Stimulated activated CD8-positive, alpha-beta memory T cell treated with anti-CD3 and anti-CD28 coated beads, Interleukin-7, amount 100 ng/mL, for 48 hours (primary cell): ENCODE measurements around the gene GUCD1.
"Not testable (repeated sequence)": the region's sequence is repeated elsewhere in the genome, so short reads cannot be mapped to it uniquely, and the experiment has no call there.

Experiments used
- DNase-seq, 2 donors: peaks; one replicate each; pipeline ENCODE4 v3.0.0-alpha.2; 2020; ENCODE audit warnings: low read depth in 1 of 2; ENCODE audit errors: extremely low read depth in 1 of 2

The GUCD1 gene

GRCh38 chr22:24554313-24555164, at the start of gene GUCD1:
Gene GUCD1, minus strand, starts transcription at chr22:24555138. Its CDS starts 147 bp downstream, at chr22:24554991.
- peak; percentile 4 to 8 for DNase-seq

- not testable (repeated sequence) for DNase-seq
These were observed 49.1 kb upstream of the GUCD1 start for GRCh38 chr22:24603770-24604629.

DNA sequence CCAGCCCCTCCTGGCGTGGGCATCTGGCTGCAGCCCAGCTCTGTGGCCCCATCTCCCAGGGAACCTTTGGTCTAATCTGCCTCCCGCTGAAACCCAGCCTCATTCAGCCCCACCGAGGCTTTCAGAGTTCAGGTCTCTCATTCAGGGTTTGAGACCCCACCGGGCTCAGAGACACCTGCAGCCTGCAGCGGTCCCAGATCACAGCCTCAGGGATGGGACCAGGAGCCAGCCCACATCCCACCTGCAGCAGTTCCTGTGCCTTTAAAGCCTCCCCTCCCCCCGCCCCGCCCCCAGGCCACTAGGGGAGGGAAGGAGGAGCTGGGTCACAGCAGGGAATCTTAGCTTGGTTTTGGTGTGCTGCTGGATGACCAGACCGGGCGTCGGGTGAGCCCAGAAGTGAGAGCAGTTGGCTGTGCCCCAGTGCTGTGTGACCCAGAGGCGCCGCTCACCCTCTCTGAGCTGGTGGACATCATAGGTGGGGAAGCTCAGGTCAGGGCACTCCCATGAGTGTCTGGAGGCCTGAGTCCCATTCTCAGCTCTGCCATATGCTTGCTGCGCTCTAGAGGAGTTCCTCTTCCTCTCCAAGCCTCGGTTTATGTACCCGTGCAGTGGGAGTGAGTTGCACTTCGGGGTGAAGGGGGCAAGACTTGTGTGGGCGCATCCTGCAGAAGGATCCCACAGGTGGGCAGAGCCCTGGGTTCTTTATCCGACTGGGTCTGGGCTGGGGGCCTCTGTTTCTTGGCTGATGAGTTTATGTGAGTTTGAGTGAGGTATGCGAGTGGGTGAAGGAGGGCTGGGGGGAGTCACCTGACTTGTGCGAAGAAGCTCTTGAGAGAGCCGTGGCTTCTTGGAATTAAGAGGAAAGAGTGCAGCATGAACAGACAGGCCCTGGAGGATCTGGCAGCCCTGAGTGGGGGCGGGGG, 48.2 kb upstream of the GUCD1 start, which contains the start of gene GGT1:
TSS of gene GGT1 (plus strand) at position 347 of the 923 bp plus-strand sequence. CDS start 7,889 bp downstream, outside the sequence.
- DNase-seq: not testable (repeated sequence)

DNA sequence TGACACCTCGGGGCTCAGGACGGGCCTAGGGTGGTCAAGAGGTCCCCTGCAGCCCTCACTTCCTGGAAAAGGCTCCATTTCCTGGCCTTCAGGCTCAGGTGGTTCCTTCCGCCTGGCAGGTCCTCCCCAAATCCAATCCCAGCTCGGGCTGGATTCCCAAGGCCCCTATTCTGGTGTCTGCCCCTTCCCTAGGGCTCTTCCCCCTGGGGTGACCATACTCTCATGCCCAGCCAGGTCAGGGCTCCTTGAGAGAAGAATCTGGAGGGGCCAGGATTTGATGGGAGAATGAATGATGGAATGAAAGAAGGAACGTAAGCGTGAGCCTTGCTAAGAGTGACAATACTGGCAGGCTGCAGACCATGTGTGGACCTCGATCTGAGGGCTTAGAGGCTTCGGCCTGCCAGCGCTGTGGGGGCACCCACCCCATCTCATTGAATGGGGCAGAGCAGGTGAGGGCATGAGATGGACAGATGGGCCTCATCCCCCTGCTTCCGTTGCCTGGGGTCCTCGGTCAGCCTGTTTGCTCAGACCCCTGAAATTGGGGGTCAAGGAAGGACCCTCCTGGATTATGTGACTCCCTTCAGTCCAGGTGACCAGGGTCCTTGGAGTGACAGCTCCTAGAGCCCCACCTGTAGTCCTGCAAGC, 47.3 kb upstream of the GUCD1 start:
- DNase-seq: not testable (repeated sequence)

- no peak for DNase-seq
These were observed 46.5 kb upstream of the GUCD1 start for GRCh38 chr22:24601217-24602104.

- DNase-seq: not testable (repeated sequence)
These were observed 45.2 kb upstream of the GUCD1 start for GRCh38 chr22:24599958-24600715.

GRCh38 chr22:24599514-24599913, 44.6 kb upstream of the GUCD1 start:
- DNase-seq: no peak

- DNase-seq: not testable (repeated sequence)
These were observed 42.1 kb upstream of the GUCD1 start for GRCh38 chr22:24597076-24597475.

- no peak for DNase-seq
These were observed 40.9 kb upstream of the GUCD1 start for GRCh38 chr22:24595863-24596262.

- no peak for DNase-seq
These were observed 40.3 kb upstream of the GUCD1 start for GRCh38 chr22:24595228-24595627.

GRCh38 chr22:24594569-24595120, 39.7 kb upstream of the GUCD1 start:
- DNase-seq: no peak

DNA sequence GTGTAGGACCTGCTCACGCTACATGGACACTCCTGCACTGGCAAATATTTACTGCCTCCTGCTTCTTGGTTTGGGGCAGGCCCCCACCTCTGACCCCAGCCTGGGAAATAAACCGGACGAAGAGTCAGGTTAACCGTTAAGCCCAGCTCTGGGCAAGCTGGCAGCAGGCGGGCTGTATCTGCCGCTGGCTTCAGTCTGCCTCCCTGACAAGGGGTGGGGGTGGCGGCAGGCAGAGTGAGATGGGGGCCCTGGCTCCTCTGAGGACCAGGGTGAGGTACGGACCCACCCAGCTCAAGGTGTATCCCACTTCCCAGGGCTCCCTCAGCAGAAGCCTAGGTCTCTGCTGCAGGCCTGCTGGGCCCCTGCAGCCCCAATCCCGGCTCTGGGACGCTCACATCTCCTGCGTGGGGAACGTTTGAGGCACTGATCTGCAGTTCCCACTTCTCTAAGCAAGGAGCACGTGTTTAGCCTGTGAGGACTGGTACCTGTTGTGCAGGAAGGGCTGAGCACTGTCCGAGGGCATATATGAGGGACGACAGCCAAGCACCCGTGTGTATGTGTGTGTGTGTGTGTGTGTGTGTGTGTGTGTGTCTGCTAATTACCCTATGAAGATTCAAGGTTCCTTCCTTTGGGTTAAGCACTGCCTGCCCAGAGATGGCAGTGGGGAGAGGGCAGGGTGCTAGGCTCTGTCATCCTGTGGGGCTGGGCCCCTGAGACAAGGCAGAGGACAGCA, 39.1 kb upstream of the GUCD1 start:
- no peak for DNase-seq

GRCh38 chr22:24593559-24593835, 38.6 kb upstream of the GUCD1 start:
- DNase-seq: not testable (repeated sequence)

DNA sequence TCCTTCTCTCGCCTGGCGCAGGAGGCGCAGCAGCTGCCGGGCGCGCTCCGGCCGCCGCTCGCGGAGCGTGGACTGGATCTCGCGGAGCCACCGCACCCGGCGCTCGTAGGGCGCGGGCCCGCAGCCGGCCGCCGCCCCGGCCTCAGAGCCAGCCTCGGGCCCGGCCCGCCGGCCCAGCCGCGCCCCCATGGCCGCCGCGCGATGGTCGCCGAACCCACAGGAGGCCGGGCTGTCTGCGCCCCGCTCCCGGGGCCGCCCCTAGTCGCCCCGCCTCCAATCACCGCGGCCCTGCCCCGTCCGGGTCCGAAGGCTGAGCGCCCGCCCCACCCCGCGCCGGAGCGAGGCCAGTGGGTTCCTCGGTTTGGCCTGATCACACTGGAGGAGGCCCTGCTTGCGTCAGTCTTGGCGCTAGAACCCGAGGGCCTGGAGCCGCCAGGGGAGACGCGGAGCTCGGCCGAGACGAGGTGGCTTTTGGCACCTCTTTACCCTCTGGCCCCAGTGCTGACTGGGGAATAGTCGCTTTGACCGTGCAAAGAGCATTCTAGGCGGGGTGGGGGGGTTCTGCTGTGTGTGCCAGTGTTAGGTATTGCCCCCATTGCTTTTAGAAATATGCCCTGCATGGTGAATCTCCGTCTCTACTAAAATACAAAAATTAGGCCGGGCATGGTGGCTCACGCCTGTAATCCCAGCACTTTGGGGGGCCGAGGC, 38.1 kb upstream of the GUCD1 start, which contains the start of gene LRRC75B:
TSS of gene LRRC75B (minus strand) at position 223 of the 708 bp plus-strand sequence. CDS start at position 189, 34 bp downstream.
- peak in 1 of 2 donors; percentile 37 for DNase-seq

DNA sequence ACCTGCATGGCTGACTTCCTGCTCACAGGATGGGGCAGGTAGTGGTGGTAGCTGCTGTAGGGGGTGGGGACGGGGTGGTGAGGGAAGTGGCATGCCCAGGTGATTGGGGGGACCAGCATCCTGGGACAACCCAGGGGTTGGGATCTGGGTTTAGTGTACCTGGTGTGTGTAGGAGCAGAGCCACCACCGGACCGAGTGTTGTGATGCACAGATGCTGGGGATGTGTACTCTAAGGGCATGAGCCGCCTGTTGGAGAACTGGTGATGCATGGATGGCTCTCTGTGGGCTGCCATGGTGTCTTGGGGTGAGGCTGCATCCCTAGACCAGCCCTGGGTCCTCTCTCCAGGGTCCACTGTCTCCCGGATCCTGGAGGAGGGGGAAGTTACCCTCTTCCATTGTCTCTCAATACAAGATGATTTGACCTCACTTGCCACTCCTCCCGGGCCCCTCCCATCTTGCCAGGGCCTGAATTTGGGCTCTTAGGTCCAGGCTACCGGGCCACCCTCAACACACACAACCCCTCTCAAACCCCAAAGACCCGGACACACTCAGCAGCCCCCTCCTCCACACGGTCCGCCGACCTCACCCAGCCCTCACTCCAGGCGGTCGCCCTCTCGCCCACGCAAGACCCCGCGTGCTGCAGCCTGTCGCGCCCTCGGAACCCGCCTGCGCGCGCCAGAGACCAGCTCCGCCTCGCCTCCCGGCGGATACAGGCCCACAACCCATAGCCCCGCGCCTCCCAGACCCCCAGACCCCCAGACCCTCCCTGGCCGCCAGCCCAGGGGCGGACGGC, 37.3 kb upstream of the GUCD1 start:
- no peak for DNase-seq

GRCh38 chr22:24591286-24591830, 36.4 kb upstream of the GUCD1 start:
- no peak for DNase-seq
